Measurements from ENCODE around the gene EIF2B2.
"Not testable (repeated sequence)": the region's sequence is repeated elsewhere in the genome, so short reads cannot be mapped to it uniquely, and the experiment has no call there.

EIF2B2 gene

GRCh38 chr14:74982661-74983060, 20.1 kb upstream of the EIF2B2 start:
- no peak for TF ChIP-seq ZFX (IDR thresholded peaks at IDR 0.05; ENCODE audit: borderline replicate concordance)
- TF ChIP-seq, protein P1, sequence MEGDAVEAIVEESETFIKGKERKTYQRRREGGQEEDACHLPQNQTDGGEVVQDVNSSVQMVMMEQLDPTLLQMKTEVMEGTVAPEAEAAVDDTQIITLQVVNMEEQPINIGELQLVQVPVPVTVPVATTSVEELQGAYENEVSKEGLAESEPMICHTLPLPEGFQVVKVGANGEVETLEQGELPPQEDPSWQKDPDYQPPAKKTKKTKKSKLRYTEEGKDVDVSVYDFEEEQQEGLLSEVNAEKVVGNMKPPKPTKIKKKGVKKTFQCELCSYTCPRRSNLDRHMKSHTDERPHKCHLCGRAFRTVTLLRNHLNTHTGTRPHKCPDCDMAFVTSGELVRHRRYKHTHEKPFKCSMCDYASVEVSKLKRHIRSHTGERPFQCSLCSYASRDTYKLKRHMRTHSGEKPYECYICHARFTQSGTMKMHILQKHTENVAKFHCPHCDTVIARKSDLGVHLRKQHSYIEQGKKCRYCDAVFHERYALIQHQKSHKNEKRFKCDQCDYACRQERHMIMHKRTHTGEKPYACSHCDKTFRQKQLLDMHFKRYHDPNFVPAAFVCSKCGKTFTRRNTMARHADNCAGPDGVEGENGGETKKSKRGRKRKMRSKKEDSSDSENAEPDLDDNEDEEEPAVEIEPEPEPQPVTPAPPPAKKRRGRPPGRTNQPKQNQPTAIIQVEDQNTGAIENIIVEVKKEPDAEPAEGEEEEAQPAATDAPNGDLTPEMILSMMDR (IDR thresholded peaks at IDR 0.05) = no peak
- H3K27ac ChIP-seq = no peak overlapping the region

- TF ChIP-seq, protein P1 (IDR thresholded peaks at IDR 0.05) = no peak
- TF ChIP-seq ZFX (IDR thresholded peaks at IDR 0.05; ENCODE audit: borderline replicate concordance) = no peak
- no peak overlapping the region for H3K27ac ChIP-seq
Measured at GRCh38 chr14:74983343-74983742, 19.4 kb upstream of the EIF2B2 start.

GRCh38 chr14:74984236-74985027, 18.3 kb upstream of the EIF2B2 start:
- TF ChIP-seq ZFX (IDR thresholded peaks at IDR 0.05; ENCODE audit: borderline replicate concordance) = no peak
- TF ChIP-seq, protein P1 (IDR thresholded peaks at IDR 0.05) = no peak
- no peak overlapping the region for H3K27ac ChIP-seq

- no peak for TF ChIP-seq ZFX (IDR thresholded peaks at IDR 0.05; ENCODE audit: borderline replicate concordance)
- TF ChIP-seq, protein P1 (IDR thresholded peaks at IDR 0.05) = no peak
- no peak overlapping the region for H3K27ac ChIP-seq
Measured at GRCh38 chr14:74985028-74985310, 17.8 kb upstream of the EIF2B2 start.

DNA sequence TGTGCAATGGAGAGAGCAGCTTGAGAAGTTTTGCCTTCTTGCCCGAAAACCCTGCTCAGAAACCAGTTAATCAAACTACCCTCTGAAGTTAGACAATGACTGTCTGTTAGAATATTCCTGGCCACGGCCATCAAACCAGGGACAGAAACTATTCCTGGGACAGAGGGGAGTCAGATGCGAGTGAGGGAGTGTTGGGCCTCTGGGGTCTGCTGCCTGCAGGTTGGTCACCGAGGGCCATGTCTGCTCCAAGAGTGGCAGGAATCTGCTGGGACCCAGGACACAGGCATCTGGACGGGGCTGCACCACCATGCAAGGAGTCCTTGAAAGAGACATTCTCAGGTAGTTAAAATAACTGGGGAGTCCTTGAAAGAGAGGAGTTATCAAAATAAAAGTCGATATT, 16.9 kb upstream of the EIF2B2 start:
- TF ChIP-seq ZFX (IDR thresholded peaks at IDR 0.05; ENCODE audit: borderline replicate concordance) = no peak
- TF ChIP-seq, protein P1 (IDR thresholded peaks at IDR 0.05) = no peak
- H3K27ac ChIP-seq = no peak overlapping the region

DNA sequence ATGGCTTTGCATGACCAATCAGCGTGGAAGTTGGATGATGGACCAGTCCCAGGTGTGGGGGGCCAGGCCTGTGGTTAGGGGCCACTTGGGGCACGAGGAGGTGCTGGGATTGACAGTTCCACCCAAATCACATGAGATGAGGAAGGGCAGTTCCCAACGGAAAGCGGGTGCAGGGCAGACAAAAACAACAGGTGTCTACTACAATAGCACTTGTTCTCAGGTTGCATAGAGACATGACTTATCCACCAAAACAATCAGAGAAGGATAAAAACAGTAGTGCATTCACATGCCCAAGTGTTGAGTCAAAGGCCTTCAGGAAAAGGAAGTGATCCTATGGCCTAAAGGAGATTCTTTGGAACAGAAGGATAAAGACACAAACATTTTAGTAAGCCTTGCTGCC, 14.6 kb upstream of the EIF2B2 start:
- no peak overlapping the region for H3K27ac ChIP-seq
- TF ChIP-seq, protein P1 (IDR thresholded peaks at IDR 0.05) = no peak
- no peak for TF ChIP-seq ZFX (IDR thresholded peaks at IDR 0.05; ENCODE audit: borderline replicate concordance)

DNA sequence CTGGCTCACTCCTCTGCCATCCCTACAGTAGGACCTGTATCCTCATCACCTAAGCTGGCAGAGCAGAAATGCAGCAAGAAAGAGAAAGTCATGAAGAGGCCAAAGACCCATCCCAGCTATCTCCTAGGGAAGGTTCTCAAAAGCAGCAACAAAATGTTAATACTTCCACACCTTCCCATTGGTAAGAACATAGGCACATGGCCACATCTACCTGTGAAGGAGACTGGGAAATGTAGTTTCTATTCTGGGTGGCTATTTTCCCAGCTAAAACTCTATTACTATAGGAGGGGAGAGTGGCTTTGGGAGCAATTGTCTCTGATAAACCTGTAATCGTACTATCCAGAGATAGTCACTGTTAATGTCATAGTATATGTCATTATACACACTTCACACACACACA, 13.7 kb upstream of the EIF2B2 start:
- no peak overlapping the region for H3K27ac ChIP-seq

GRCh38 chr14:74994182-74994581, 8.5 kb upstream of the EIF2B2 start:
- not testable (repeated sequence) for H3K27ac ChIP-seq

More for the DNA sequence above, 13.7 kb upstream of the EIF2B2 start:
- TF ChIP-seq, protein P1 (IDR thresholded peaks at IDR 0.05) = no peak
- no peak for TF ChIP-seq ZFX (IDR thresholded peaks at IDR 0.05; ENCODE audit: borderline replicate concordance)

DNA sequence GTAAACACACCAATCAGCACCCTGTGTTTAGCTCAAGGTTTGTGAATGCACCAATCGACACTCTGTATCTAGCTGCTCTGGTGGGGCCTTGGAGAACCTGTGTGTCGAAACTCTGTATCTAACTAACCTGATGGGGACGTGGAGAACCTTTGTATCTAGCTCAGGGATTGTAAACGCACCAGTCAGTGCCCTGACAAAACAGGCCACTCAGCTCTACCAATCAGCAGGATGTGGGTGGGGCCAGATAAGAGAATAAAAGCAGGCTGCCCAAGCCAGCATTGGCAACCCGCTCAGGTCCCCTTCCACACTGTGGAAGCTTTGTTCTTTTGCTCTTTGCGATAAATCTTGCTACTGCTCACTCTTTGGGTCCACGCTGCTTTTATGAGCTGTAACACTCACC, 6.9 kb upstream of the EIF2B2 start:
- not testable (repeated sequence) for H3K27ac ChIP-seq

All from 22Rv1 (cell line).